HG02885 (cell line): Measurements from ENCODE around the gene ZNF354C.

Experiments used
- ATAC-seq: cut with Tn5 transposase; IDR thresholded peaks from one replicate; pipeline ENCODE4 v1.9.1; 2021; ENCODE audit warnings: mild to moderate bottlenecking; ENCODE audit not compliant: unreplicated experiment, poor library complexity

ZNF354C gene

DNA sequence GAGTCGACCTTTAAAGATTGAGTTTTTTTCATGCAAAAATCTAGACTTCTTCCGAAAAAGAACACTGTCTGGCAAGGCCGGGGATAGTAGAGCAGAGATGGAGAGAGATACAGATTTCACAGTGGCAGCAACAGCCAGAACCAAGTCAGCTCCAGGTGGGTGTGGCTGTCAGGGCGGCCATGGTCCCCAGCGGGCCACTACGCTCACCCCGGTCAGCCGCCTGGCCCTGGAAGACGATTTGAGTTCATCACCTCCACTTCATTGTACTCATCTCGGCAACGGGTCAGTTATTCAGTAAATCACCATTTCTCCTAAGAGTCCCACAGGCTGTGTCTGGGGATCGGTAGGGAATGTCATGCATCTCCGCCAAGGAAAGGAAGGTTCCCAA is 53.0 kb downstream of the ZNF354C start:
- ATAC-seq = no peak

DNA sequence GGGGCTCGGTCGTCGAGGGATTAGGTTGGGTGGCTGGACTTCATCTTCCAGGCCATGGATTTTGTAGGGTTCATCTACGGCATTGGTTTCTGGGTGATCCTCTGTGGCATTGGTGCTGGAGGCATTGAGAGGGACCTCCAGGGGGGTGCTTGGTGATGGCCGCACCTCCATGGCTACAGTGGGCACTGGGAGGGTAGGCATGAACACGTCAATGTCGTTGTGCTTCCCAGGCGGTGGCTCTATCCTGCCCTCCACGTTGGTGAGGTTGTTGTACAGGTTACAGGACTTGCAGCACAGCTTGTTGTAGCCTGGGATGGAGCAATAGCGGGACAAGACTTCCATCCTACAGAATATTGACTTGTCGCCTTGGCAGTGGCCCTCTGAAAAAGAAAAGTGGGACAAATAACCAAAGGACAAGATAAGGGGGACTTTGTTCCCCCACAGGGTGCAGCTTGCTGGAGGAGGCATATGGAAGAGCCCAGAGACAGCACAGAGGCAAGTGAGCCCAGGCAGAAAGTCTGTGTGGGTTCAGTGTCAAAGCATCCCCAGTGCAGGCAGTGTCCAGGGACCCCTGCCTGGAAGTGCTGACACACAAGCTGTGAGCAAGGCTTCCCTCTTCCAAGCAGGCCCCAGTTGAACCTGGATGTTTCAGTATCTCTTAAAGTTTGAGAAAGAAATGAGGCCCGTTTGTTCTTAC is 53.9 kb downstream of the ZNF354C start:
- ATAC-seq = no peak

DNA sequence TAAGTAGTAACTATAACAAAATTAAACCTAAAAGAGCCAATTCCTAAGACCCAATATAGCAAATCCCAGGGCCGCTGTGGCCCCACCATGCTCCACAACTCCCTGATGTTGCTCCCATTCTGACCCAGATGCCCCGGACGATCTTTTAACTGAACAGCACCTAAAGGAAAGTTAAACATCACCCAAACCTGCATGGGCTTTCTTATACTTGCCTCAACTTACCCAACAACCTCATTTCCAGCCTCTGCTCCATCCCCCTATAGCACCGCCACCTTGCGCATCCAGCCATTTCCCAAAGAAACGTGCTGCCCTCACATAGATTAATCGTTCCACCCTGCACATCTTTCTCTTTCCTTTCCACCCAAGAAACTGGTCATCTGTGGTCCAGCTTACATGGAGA is 54.6 kb downstream of the ZNF354C start:
- ATAC-seq = no peak

DNA sequence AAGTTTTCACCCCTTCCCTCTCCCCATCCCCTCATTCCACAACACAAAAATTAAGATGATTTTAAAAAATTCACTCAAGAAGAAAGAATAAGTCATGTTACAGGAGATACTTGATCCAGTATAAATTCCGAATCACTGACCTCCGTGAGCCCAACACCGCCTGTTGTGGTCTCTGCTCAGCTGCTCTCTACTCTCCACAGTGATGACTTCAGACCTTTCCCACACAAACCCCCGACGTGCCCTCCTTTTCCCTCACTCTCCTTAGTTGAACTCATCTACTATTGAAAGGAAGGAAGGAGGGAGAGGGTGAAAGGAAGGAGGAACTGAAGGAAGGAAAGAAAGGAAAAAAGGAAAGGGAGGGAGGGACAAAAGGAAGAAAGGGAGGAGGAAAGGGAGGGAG is 55.1 kb downstream of the ZNF354C start:
- ATAC-seq = no peak

DNA sequence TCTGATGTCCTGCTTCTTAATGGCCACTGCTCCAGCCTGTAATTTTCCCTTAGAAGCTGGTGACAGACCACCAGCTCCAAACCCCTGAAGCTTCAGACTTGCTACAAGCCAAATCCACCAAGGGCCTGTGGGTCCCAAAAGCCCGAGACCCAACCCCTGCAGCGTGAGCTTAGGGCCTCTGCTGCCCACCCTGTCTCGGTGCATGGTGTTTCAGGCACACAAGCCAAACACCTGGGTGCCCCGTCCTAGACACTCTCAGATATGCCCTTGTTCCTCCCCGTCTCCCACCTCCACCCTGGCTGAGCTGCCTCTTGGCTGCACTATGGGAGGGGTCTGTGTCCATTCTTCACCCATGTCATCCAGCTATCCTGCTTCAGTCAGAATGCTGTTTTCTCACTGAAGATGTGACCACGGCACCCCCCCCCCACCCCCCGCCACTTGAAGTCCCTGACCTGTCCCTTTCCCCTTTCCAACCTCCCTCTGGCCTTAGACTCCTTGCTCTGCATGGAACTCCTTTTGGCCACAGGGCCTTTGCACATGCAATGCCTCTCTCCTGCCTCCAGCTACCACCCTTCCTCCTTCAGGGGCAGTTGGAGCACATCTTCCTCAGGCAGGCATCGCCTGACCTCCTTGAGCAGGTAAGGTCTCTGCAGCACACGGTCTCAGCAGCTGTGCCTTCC is 55.8 kb downstream of the ZNF354C start:
- no peak for ATAC-seq

DNA sequence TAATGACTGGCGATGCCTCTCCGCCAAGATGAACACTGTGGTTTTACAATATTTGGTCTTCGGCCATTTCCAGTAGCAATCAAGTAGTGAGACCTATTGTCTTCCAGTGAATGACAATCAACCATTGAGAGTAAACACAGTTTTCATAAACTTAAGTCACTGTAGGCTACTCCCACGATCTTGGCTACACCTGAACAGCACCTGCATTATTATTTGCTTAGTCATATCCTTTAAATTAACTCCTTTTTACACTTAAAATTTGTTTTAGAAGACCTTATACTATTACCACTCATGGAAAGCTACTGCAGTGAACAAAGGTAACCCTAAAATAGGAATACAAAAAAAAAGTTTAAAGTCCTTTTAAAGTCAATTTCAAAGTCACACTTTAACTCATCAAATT is 58.2 kb downstream of the ZNF354C start:
- no peak for ATAC-seq

DNA sequence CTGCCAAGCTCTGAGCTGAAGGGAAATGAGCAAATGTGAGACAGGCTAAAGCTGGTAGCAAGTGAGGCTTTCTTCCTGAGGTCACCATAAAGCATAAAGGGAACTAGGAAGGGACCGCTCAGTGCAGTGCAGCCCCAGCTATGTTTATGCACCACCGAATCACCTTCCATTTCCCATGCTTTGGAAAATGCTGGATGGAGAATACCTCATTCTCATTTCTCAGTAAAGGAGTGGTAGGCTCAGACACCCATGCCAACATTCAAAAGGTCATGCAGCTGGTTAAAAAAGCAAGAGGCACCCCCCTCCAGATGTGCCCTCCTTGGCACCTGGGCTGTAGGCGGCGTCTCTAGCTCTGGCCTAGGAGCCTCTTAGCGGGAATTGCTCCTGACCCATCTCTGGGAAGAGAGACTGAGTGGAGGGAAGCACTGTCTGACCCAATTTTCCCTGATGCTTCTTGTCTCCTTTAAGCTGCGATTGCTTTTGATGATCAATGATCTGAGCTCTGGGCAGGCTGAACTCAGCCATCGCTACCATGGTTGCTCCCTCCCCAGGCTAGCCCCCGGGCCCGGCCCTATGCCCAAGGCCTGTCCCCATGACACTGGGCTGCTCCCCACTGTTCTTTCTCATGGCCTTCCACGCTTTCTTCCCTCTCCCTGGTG is 58.7 kb downstream of the ZNF354C start:
- no peak for ATAC-seq

DNA sequence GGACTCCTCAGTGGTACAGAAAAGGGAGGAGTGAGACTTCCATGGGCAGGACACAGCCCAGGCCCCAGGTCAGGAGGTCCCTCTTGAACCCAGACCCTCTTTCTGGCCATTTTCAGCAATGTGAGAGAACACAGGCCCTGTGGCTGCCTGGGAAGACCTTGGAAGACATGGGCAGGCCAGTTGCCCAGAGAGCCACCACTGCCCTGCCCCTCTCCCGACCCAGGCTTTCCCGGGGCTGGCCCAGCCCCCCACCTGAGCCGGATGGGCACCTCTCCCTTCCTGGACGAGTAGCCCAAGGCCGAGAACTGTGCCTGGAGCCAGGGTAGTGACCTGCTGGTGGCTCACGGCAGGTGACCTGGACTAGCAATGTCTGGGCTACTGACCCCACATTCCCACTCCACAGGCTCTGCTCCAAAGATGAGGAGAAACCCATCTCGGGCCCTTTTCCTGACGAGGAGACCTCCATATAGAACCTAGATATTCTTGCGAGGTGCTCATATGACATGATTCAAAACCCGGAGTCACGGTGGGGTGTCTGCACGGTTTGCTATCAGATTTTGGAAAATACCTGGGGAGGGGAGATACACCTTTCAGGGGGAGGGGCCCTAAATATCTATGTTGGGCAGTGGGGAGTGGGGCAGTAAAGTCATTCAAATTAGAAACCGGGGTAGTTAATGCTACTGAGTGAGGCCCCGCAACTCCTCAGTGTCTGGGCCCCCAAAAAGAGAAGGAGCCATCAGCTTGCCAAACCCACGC is 59.4 kb downstream of the ZNF354C start:
- no peak for ATAC-seq

DNA sequence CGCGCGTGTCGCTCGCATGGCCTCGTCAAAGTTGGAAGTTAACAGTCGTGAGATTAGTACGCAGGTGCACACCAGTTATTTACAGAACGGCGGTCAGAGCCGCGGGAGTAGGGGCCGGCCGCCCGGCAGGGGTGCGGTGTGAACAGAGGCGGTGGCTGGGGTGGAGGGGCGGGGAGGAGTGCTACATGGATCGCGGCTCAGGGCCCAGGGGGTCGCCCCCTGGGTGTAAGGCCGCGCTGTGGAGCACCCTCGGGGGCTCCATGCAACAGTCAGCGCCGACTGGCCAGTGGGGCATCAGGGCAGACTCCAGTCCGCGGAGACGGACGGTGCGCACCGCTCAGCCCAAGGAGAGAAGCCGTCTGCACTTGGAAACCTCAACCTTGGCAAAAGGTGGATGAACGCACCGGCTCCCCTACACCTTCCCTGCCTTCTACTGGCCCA is 60.3 kb downstream of the ZNF354C start:
- no peak for ATAC-seq

DNA sequence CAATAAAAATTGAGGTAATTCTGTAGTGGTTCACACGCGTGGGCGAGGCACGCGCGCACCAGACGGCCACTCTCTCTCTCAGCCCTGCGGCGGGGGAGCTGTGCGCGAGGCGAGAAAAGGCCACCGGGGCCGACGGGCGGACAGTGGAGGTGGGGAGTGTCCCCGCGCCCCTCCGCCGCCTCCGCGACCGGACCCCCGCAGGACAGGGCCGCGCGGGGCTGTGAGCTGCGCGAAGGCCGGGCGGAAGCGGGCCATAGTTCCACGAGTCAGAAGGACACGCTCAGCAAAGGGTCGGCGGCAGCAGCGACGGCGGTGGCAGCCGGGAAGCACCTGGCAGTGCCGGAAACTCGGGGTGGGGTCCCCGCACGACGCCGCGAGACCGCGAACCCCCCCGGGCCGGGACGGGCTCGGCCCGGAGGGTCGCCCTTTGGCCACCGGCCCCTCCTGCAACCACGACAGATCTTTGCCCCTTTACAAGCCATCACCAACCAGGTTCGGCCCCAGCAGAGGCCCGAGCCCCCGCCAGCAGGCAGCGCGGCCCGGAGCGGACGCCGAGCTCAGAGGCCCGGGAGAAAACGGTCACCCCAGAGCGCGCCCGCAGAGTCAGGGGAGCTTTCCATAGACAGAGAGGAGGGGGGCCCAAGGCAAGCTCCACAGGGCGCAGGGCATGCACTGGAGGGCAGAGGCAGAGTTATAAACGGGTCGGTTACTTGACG is 60.9 kb downstream of the ZNF354C start:
- ATAC-seq = no peak

DNA sequence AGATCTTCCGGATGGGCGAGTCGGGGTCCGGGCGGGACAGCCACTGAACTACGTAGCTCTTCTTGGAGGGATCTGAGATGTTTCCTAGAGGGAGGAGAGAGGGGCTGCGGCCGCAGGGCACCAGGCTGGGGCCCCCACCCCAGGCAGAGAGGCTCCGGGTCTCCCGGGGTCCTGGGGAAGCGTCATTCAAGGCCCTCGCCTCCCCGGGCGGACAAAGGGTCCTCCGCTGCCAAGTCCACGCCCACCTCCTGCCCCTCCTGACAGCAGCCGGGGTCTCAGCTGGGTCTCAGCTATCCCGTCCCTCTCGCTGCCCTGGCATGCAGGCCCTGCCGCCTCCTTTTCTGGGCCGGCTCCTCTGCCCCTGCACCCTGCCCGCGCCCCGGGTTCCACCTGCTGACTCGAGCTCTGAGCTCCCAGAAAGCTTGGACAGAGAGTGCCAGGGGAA is 61.5 kb downstream of the ZNF354C start:
- no peak for ATAC-seq

DNA sequence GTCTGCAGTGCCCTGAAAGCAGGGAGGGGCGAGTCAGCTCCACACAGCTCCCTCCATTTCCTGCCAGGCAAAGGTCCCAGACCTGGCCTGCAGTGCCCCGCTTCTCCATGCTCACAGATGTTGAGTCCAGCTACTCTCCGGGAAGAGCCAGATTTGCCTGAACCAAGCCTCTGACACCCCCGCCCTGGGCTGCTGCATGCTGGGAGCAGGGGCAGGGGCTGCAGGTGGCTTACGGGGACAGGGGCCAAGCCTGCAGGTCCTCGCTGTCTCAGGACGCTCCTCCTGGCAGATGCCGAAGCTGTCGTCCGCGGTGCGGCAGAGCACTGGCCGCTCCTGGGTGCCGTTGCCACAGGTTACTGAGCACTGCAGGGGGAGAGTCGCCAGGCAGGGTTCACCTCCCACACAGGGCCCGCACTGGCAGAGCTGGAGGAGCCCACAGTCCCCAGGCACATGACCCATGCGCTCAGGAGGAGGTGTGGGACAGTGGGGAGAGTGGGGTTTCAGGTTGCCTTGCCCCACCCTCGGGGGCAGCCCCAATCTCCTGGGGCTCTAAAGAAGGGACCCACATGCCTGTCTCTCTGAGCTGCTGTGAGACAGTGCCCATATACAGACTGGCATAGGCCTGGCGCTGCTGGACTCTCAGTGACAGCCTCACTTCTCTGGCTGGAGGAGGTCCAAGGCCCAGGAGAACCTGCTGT is 62.4 kb downstream of the ZNF354C start:
- no peak for ATAC-seq

DNA sequence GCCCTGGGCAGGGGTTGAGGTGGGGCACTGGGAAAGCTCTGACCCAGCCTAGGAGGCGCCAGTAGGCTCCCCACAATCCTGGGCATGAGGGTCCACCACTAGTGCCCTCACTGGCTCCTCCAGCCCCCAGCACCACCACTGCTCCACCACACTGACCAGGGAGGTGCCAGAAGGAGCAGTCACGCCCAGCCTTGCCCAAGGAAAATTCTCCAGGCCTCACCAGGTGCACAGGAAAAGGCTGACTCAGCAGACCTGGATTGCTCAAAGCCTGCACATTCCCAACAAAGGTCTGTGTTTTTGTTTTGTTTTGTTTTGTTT is 62.9 kb downstream of the ZNF354C start:
- no peak for ATAC-seq

DNA sequence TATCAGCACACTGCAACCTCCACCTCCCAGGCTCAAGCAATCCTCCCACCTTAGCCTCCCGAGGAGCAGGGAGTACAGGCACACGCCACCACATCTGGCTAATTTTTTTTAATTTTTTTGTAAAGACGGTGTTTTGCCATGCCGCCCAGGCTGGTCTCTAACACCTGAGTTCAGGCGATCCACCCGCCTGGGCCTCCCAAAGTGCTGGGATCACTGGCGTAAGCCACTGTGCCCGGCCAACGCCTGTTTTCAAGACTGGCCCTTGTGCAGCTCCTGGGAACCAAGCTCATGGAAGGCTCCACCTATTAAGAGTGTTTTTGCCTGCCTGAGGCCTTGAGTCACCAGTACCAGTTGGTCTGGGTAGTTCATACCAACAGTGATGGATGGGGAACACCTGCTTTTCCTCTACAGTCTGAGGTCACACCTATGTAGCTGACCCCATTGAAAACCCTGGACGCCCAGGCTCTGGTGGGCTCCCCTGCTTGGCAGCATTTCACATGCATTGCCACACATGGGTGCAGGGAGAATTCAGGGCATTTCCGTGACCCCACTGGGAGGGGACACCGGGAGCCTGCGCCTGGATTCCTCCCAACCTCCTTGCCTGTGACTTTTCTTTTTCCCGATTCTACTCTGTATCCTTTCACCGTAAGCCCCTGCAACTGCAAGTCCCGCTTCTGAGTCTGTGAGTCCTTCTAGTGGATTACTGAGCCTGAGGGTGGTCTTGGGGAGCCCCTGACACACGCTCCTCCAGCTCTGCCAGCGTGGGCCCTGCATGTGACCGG is 63.5 kb downstream of the ZNF354C start:
- ATAC-seq = no peak

DNA sequence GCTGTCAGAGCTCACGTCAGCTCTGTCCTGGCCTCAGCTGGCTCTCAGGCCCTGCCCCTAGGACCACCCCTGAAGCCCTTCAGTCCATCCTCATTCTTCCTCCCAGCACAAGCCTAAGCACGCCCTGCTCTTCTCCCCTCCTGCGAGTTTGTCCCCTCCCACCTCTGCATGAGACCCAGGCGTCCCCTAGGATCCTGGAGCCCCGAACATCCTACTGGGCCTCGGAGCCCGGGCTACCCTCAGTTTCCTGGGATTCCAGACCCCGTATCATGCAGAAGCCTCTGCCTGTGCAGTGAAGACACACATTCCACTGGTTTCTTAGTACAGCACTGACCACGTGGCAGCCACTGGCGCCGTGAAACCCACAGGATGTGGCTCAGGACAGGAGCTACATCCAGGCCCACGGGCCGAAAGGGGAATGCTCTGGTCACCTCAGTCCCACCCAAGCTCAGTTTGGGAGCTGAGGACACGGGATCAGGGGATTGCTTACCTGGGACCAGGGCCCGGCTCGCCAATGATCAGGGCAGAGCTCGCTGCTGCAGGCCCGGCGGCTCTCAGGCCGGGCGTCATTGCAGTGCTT is 64.2 kb downstream of the ZNF354C start:
- no peak for ATAC-seq

DNA sequence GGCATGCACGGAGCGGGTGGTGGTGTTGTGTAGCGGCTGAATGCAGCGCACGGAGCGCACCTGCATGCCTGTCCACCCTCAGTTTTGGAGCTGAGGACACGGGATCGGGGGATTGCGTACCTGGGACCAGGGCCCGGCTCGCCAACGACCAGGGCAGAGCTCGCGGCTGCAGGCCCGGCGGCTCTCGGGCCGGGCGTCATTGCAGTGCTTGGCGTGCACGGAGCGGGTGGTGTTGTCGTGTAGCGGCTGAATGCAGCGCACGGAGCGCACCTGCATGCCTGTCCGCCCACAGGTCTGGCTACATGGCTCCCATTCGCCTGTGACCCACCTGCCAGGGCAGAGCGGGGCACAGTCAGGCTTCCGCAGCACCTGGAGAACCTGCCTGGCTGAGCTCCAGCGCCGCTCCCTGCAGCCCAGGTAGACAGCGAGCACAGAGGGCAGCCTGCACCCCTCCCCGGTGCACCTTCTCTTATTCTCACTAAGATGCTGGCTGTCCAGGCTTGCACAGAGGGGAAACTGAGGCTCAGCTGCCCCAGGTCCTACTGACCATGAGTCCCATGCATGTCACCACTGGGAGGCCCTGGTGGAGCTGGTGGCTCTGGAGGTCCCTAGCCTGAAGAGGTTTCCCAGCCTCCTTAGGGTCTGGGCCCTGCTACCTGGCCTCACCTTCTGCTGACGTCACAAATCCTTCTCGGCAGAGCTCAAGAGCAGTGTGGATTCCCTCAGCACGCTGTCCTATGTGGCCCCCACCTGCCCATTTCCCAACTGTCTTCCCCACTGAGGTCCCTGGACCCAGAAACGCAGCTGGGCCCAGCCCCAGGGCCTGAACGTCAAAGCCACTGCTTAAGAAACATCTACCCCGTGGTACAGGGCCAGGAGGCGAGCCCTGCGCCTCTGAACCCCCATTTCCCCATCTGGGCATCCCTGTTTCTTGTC is 64.9 kb downstream of the ZNF354C start:
- no peak for ATAC-seq

DNA sequence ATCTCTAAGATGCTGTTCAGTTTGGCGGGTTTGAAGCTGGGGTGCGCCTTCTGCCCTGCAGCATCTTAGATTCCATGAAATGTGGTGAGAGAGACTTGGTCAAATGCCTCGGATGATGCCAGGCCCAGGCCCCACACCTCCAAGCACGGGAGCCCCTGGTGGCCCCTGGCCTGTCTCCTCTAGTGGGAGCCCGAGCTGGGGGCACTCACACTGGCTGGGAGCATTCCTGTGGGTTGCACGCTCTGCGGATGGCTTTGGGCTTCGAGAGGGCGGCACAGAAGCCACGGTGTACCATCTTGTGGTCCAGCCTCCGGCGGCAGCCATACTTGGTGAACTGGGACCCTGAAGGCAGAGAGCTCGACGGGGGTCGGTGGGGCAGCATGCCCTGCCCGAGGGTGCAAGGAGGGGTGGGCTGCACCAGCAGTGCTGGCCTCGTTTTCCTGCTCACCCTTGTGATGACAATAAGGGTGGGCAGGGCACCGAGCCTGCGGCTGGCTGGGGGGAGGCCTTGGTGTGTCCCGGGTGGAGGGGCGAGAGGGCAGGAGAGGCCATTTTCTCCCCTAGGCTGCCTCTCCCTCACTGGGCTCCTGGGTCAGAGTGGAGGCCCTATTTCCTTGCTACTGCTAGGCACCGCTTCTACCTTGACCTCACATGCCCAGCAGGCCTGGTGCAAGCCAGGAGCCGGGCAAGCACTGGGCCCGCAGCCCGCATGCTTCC is 65.8 kb downstream of the ZNF354C start:
- ATAC-seq = no peak
